Measurements from ENCODE around the gene THRSP. TPM values are rescaled to one million over a fixed set of nuclear protein-coding genes. Genes with fewer than 3 reads are reported as not detected.

THRSP gene
- total and polyA plus RNA-seq, 4 donors: 30.9 to 90.1 (median 51.1) TPM; not detected in 1

DNA sequence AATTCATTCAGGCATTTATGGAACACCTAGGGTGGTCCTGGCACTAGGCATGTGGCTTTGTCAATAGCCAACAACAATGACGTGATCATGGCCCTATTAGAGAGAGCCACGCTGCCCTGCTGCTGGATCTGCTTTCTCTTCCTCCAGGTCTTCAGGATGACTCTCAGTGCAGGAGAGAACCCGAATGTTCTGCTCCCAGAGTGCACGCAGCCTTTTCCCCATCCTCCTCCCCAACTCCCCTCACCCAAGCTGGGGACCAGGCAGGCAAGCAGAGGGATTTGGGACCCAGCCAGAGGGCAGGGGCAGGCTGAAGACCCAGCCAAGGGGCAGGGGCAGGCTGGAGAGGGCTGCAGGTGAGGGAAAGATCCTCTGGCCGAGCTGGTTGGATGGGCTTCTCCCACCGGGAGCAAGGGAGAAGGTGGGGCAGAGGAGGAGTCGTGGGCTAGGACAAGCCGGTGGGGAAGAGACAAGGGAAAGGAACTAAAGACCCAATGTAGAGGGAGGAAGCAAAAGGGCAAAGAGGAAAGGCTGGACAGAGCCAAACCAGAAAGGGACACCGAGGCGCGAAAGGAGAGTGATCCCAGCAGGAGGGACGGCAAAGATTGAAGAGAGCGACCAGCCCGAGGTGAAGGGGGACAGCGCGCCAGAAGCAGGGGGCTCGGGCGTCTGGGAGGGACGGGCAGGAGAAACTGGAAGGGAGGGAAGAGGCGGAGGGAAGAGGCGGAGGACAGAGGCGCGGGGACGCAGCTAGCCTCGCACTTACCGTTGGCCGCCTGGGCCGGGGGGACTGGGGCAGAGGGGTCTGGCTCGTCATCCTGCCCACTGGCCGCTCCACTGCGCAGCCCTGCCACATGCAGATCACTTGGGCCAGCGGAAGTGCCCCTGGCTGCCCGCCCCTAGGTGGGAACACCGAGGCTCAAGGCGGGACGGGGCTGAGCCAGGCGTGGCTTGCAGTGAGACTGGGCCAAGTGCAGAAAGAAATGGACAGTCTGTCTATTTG, 41.0 kb upstream of the THRSP start, which contains the start of gene KCTD14:
Gene KCTD14 (minus strand): TSS at position 880 of the 1,000 bp plus-strand sequence. CDS start 27 bp downstream, at position 853.
- 7% methylated on average over 37 of the region's 37 CpGs for WGBS
- TF ChIP-seq GABPA (IDR thresholded peaks at IDR 0.05 in 1 of 2, conservative IDR thresholded peaks at IDR 0.05 in 1 of 2): peak in 1 of 2 donors; percentile 68
- TF ChIP-seq SP1 (IDR thresholded peaks at IDR 0.05): peak; percentile 5
- TF ChIP-seq, protein P1, sequence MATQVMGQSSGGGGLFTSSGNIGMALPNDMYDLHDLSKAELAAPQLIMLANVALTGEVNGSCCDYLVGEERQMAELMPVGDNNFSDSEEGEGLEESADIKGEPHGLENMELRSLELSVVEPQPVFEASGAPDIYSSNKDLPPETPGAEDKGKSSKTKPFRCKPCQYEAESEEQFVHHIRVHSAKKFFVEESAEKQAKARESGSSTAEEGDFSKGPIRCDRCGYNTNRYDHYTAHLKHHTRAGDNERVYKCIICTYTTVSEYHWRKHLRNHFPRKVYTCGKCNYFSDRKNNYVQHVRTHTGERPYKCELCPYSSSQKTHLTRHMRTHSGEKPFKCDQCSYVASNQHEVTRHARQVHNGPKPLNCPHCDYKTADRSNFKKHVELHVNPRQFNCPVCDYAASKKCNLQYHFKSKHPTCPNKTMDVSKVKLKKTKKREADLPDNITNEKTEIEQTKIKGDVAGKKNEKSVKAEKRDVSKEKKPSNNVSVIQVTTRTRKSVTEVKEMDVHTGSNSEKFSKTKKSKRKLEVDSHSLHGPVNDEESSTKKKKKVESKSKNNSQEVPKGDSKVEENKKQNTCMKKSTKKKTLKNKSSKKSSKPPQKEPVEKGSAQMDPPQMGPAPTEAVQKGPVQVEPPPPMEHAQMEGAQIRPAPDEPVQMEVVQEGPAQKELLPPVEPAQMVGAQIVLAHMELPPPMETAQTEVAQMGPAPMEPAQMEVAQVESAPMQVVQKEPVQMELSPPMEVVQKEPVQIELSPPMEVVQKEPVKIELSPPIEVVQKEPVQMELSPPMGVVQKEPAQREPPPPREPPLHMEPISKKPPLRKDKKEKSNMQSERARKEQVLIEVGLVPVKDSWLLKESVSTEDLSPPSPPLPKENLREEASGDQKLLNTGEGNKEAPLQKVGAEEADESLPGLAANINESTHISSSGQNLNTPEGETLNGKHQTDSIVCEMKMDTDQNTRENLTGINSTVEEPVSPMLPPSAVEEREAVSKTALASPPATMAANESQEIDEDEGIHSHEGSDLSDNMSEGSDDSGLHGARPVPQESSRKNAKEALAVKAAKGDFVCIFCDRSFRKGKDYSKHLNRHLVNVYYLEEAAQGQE (IDR thresholded peaks at IDR 0.05): peak; percentile 55
- TF ChIP-seq EGR1 (IDR thresholded peaks at IDR 0.05; ENCODE audit: low read depth in 2 of 2): no peak
- peak; percentile 56 for TF ChIP-seq YY1 (IDR thresholded peaks at IDR 0.05)
- TF ChIP-seq HNF4A (conservative IDR thresholded peaks at IDR 0.05): peak in 1 of 2 donors; percentile 26
- TF ChIP-seq FOXA2 (IDR thresholded peaks at IDR 0.05): peak; percentile 75
- peak; percentile 29 for TF ChIP-seq TAF1 (conservative IDR thresholded peaks at IDR 0.05)
- no peak for TF ChIP-seq NR2F2 (IDR thresholded peaks at IDR 0.05)
- peak; percentile 27 for TF ChIP-seq MAX (IDR thresholded peaks at IDR 0.05)
- no peak for TF ChIP-seq ATF3 (IDR thresholded peaks at IDR 0.05)
- TF ChIP-seq RXRA (IDR thresholded peaks at IDR 0.05): no peak
- TF ChIP-seq RAD21 (IDR thresholded peaks at IDR 0.05): peak in 1 of 2 donors; percentile 16
- TF ChIP-seq, protein P2, sequence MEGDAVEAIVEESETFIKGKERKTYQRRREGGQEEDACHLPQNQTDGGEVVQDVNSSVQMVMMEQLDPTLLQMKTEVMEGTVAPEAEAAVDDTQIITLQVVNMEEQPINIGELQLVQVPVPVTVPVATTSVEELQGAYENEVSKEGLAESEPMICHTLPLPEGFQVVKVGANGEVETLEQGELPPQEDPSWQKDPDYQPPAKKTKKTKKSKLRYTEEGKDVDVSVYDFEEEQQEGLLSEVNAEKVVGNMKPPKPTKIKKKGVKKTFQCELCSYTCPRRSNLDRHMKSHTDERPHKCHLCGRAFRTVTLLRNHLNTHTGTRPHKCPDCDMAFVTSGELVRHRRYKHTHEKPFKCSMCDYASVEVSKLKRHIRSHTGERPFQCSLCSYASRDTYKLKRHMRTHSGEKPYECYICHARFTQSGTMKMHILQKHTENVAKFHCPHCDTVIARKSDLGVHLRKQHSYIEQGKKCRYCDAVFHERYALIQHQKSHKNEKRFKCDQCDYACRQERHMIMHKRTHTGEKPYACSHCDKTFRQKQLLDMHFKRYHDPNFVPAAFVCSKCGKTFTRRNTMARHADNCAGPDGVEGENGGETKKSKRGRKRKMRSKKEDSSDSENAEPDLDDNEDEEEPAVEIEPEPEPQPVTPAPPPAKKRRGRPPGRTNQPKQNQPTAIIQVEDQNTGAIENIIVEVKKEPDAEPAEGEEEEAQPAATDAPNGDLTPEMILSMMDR (IDR thresholded peaks at IDR 0.05; ENCODE audit: low read depth, low read length, missing input control): no peak
- TF ChIP-seq HNF4G (IDR thresholded peaks at IDR 0.05): no peak
- no peak for TF ChIP-seq JUND (IDR thresholded peaks at IDR 0.05)
- peak; percentile 7 for TF ChIP-seq FOXA1 (IDR thresholded peaks at IDR 0.05)
- TF ChIP-seq ZBTB33 (IDR thresholded peaks at IDR 0.05): no peak
- Histone ChIP-seq H3K9me3 (ENCODE audit: control insufficient read depth in 4 of 4, low read length in 3 of 4) (no peaks in the 10 kb centered on the region), H3K4me1 (ENCODE audit: control insufficient read depth in 4 of 4, insufficient read depth in 4 of 4, low read length in 3 of 4) (peaks cover 0 to 13% (median 5%) of the 10 kb centered on the region in 4 donors), H3K9ac (ENCODE audit: low read depth in 1 of 2, low read length in 2 of 2) (peak within 1 kb of the TSS; percentile 68 to 78), H3K4me3 (ENCODE audit: low read depth in 1 of 3, low read length in 3 of 3) (peak within 1 kb of the TSS; percentile 70 to 81 (median 74)), H3K36me3 (ENCODE audit: control insufficient read depth in 4 of 4, insufficient read depth in 3 of 4, low read depth in 1 of 4, low read length in 3 of 4) (peaks cover 0 to 2% (median 0%) of the 10 kb centered on the region in 4 donors), H3K27ac (ENCODE audit: low read depth in 1 of 2, low read length in 2 of 2) (peak within 1 kb of the TSS; percentile 73 to 87), H3K27me3 (ENCODE audit: control insufficient read depth in 4 of 4, insufficient read depth in 4 of 4, low read length in 3 of 4) (no peaks in the 10 kb centered on the region)
- DNase-seq (ENCODE audit: low spot score): peak; percentile 37
